Activated CD4-positive, alpha-beta T cell treated with anti-CD3 and anti-CD28 coated beads for 48 hours (primary cell): ENCODE results near the gene ENO2.

ENCODE experiments used
- DNase-seq: peaks from one replicate; pipeline ENCODE4 v3.0.0-alpha.2; 2020

ENO2 gene

DNA sequence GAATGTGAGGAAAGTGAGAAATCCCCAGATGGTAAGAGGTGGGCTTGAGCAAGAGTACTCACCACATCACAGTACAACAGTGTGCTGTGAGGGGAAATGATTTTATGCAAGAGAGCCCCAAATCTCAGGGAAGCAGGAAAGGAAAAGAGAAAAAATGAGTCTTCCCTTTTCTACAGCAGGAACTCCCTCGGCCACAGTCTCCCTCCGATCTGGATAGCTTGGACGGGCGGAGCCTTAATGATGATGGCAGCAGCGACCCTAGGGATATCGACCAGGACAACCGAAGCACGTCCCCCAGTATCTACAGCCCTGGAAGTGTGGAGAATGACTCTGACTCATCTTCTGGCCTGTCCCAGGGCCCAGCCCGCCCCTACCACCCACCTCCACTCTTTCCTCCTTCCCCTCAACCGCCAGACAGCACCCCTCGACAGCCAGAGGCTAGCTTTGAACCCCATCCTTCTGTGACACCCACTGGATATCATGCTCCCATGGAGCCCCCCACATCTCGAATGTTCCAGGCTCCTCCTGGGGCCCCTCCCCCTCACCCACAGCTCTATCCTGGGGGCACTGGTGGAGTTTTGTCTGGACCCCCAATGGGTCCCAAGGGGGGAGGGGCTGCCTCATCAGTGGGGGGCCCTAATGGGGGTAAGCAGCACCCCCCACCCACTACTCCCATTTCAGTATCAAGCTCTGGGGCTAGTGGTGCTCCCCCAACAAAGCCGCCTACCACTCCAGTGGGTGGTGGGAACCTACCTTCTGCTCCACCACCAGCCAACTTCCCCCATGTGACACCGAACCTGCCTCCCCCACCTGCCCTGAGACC lies 21.2 kb downstream of the ENO2 start:
- no peak for DNase-seq

DNA sequence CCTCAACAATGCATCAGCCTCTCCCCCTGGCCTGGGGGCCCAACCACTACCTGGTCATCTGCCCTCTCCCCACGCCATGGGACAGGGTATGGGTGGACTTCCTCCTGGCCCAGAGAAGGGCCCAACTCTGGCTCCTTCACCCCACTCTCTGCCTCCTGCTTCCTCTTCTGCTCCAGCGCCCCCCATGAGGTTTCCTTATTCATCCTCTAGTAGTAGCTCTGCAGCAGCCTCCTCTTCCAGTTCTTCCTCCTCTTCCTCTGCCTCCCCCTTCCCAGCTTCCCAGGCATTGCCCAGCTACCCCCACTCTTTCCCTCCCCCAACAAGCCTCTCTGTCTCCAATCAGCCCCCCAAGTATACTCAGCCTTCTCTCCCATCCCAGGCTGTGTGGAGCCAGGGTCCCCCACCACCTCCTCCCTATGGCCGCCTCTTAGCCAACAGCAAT lies 21.8 kb downstream of the ENO2 start:
- no peak for DNase-seq

DNA sequence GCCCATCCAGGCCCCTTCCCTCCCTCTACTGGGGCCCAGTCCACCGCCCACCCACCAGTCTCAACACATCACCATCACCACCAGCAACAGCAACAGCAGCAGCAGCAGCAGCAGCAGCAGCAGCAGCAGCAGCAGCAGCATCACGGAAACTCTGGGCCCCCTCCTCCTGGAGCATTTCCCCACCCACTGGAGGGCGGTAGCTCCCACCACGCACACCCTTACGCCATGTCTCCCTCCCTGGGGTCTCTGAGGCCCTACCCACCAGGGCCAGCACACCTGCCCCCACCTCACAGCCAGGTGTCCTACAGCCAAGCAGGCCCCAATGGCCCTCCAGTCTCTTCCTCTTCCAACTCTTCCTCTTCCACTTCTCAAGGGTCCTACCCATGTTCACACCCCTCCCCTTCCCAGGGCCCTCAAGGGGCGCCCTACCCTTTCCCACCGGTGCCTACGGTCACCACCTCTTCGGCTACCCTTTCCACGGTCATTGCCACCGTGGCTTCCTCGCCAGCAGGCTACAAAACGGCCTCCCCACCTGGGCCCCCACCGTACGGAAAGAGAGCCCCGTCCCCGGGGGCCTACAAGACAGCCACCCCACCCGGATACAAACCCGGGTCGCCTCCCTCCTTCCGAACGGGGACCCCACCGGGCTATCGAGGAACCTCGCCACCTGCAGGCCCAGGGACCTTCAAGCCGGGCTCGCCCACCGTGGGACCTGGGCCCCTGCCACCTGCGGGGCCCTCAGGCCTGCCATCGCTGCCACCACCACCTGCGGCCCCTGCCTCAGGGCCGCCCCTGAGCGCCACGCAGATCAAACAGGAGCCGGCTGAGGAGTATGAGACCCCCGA lies 22.5 kb downstream of the ENO2 start:
- DNase-seq = peak; percentile 76

DNA sequence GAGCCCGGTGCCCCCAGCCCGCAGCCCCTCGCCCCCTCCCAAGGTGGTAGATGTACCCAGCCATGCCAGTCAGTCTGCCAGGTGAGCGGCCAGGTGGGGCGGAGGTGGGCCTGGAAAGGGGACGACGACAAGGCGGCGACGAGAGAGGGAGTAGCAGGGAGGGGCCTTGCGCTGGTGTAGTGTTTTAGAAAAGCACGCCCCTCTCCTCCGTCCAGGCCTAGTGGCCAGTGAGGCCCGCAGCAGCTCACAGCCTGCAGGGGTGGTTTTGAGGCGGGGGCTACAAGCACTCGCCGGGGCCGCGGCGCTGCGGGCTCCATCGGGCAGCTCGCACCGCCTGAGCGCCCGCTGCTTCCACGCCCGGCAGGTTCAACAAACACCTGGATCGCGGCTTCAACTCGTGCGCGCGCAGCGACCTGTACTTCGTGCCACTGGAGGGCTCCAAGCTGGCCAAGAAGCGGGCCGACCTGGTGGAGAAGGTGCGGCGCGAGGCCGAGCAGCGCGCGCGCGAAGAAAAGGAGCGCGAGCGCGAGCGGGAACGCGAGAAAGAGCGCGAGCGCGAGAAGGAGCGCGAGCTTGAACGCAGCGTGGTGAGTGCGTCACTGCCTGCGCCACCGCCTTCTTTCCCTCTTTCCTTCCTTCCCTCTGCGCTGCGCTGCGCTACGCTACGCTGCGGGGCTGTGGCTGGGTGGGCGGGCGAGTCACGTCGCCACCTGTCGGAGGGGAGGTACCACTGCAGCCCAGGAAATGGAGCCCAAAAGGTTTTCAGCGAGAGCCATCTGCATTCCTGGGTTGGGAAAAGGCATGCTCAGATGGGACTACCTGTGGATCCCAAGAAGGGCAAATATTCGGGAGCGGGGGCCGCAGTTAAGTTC lies 23.3 kb downstream of the ENO2 start:
- peak; percentile 95 for DNase-seq

DNA sequence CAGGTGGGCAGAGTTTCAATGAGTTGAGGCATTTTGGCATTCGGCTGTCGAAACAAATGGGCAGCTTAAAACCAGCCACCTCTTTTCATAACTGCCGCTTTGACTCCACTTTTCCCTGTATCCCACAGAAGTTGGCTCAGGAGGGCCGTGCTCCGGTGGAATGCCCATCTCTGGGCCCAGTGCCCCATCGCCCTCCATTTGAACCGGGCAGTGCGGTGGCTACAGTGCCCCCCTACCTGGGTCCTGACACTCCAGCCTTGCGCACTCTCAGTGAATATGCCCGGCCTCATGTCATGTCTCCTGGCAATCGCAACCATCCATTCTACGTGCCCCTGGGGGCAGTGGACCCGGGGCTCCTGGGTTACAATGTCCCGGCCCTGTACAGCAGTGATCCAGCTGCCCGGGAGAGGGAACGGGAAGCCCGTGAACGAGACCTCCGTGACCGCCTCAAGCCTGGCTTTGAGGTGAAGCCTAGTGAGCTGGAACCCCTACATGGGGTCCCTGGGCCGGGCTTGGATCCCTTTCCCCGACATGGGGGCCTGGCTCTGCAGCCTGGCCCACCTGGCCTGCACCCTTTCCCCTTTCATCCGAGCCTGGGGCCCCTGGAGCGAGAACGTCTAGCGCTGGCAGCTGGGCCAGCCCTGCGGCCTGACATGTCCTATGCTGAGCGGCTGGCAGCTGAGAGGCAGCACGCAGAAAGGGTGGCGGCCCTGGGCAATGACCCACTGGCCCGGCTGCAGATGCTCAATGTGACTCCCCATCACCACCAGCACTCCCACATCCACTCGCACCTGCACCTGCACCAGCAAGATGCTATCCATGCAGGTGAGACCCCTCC lies 24.2 kb downstream of the ENO2 start:
- DNase-seq = no peak

DNA sequence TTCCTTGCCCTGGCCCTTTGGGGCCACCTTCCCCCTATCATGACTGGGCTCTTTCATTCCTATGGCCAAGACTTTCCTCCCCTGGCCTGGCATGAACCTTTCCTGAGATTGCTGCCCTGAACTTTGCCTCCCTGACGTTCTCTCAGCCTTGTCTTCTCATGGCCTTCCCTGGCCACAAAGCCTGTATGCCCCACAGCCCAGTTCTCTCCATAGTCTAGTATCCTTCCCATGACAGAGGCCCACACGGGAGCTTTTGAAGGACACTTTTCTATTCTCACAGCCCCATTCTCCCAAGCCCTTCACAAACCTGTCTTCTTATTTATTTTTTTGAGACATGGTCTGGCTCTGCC lies 24.8 kb downstream of the ENO2 start:
- no peak for DNase-seq

DNA sequence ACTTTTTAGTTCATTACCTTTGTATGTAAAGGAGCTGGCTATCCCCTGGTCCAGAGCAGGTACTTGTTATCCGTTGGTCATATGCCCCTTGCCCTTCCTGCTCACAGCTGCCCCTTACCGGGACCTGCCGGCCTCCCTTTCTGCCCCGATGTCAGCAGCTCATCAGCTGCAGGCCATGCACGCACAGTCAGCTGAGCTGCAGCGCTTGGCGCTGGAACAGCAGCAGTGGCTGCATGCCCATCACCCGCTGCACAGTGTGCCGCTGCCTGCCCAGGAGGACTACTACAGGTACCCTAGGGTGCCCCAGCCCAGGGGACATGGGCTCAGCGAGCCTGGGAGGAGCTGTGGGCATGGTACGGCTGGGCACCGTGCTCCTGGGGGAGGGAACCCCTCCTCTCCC lies 26.9 kb downstream of the ENO2 start:
- no peak for DNase-seq

DNA sequence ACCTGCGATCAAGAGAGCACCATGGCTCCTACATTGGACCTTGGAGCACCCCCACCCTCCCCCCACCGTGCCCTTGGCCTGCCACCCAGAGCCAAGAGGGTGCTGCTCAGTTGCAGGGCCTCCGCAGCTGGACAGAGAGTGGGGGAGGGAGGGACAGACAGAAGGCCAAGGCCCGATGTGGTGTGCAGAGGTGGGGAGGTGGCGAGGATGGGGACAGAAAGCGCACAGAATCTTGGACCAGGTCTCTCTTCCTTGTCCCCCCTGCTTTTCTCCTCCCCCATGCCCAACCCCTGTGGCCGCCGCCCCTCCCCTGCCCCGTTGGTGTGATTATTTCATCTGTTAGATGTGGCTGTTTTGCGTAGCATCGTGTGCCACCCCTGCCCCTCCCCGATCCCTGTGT lies 27.4 kb downstream of the ENO2 start:
- DNase-seq = no peak

DNA sequence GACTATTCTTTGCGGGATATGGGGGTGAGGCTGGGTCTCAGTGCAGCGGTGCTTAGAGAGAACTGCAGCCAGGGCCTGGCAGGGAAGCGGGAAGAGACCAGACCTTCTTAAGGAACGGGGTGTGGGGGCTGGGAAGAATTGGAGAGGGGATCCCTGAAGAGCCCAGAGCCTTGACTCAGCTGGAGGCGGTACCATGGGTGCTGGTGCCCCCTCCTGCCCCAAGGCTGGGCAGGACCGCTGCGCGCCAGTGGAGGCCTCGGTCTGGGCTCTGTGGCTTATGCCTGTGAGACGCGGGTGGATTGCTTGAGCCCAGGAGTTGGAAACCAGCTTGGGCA lies 27.9 kb downstream of the ENO2 start:
- DNase-seq = no peak

DNA sequence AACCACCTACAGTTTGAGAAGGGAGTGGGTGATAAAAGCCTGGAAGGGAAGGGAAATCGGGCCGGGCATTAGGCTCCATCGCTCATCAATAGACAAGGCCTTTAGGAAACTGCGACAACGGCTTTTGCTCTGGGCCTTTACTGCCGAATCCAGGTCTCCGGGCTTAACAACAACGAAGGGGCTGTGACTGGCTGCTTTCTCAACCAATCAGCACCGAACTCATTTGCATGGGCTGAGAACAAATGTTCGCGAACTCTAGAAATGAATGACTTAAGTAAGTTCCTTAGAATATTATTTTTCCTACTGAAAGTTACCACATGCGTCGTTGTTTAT lies 29.0 kb downstream of the ENO2 start:
- peak; percentile 84 for DNase-seq

DNA sequence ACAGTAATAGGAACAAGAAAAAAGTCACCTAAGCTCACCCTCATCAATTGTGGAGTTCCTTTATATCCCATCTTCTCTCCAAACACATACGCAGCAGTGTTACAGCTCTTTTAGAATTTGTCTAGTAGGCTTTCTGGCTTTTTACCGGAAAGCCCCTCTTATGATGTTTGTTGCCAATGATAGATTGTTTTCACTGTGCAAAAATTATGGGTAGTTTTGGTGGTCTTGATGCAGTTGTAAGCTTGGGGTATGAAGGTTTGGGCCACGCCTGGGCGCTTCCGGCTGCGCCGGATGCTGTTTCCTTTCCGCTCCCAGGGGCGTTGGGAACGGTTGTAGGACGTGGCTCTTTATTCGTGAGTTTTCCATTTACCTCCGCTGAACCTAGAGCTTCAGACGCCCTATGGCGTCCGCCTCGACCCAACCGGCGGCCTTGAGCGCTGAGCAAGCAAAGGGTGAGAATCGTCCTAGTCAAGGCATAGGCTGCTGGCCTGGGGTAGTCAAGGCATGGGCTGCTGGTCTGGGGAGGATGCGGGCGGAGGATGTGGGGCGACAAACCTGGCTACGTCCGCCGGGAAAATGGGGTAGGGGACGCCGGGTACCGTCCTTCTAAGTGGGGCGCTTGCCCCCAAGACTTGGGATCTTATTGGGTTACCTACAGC lies 29.5 kb downstream of the ENO2 start, which contains the start of the genes C12orf57 and RNU7-1:
Gene C12orf57 (plus strand): TSS at position 301 of the 659 bp plus-strand sequence. CDS start 100 bp downstream, at position 401.
Gene RNU7-1 (plus strand): TSS at position 95 of the 659 bp plus-strand sequence.
- DNase-seq = peak; percentile 89

DNA sequence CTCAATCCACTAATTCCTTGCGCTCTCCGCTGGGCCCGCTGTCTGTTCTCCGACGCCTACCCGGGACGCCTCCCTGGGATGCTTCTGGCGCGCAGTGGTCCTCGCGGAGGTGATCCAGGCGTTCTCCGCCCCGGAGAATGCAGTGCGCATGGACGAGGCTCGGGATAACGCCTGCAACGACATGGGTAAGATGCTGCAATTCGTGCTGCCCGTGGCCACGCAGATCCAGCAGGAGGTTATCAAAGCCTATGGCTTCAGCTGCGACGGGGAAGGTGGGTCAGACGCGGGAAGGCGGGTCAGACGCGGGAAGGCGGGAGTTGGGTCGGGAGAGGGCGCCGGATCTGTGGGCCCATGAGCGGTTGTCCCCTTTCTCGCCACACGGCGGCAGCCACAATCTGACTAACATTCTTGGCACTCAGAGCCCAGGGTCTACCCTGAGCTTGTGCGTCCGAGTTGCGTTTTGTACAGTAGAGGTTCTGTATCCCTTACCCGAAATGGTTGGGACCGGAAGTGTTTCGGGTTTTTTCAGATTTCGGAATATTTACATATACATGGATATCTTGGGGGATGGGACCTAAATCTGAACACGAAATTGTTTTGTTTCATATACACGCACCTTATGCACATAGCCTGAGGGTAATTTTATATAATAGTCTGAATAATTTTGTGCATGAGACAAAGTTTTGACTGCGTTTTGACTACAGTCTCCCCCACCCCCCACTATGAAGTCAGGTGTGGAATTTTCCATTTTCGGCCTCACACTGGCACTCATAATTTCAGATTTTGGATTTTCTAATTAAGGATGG lies 30.2 kb downstream of the ENO2 start:
- DNase-seq = peak; percentile 93

DNA sequence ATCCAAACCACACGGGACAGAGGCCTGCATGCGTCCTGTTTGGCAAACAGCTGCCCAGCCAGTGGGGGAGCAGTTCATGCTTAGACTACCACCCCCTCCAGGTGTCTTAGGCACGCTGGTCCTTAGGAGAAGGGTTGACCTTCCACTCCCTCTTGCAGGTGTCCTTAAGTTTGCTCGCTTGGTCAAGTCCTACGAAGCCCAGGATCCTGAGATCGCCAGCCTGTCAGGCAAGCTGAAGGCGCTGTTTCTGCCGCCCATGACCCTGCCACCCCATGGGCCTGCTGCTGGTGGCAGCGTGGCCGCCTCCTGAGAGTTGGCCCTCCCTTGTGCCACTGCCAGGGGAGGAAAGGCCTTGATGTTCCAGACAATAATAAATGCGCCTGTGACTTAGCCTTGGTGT lies 31.2 kb downstream of the ENO2 start:
- DNase-seq = no peak

DNA sequence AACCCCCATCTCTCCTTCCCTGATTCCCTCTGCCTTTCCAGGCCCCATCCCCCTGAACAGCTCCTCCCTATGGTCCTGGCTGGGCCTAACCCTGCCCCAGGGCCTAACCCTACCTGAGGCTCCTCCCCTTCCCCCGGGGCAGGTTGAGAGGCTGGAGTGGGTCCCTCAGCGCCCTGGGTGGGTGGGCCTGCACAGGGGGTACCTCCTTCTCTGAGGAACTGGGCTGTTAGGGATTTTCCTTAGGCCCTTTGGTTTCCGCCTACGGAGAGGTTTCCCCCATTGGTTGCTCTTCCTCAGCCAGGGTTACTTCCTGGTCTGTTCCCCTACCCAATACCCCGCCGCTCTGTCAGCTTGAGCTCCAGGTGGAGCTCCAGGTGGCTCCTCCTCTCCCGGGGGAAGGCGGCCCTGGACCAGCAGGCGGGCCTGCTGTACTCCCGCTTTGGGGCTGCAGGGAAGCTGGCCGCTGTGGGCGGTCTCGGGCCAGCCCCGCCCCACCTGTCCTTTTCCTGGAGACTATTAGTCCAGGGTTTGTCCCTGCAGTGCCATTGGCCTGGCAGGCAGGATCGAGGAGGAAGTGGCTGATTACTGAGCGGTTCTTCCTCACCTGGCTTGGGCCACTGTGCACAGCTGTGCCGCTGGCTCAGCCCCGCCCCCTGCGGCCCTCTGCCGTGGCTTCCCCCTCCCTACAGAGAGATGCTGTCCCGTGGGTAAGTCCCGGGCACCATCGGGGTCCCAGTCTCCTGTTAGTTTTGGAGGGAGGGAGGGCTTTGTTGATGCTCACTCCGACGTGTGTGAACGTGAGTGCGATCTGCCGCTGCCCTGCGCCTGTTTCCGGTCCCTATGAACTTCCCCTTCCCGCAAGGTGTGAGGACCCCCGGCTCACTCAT lies 31.9 kb downstream of the ENO2 start:
- peak; percentile 76 for DNase-seq

DNA sequence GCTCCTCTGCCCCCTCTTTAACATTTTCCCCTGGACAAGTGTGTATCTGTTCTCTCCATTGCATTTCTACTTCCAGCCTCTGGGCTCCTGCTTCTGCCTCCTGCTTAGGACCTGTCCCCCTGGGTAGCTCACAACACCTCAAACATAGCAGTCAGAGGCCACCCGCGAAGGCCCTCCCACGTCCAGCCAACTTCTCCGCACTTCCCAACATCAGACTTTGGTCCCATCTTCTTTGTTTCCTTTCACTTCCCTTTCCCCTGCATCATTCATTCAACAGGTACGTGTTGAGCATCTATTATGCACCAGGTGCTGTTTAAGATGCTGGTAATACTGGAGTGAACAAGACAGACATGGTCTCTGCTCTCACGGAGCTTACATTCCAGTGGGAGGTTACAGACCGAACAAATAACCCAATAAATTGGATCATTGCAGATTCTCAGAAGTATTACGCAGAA lies 32.6 kb downstream of the ENO2 start:
- DNase-seq = no peak

DNA sequence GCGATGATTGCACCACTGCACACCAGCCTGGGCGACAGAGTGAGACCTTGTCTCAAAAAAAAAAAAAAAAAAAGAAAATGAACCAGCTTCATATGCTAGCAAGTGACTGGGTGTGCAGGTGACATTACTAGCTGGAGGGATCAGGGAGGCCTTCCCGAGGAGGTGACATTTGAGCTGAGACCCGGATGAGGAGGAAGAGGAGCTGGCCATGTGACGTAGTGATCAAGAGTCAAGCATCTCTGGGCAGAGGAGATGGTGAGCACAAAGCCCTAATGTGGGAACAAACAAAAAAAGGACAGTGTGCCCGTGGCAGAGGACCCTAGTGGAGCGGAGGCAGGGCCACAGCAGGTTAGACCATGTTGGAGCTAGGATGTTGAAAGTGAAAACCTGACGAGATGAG lies 33.2 kb downstream of the ENO2 start:
- no peak for DNase-seq

DNA sequence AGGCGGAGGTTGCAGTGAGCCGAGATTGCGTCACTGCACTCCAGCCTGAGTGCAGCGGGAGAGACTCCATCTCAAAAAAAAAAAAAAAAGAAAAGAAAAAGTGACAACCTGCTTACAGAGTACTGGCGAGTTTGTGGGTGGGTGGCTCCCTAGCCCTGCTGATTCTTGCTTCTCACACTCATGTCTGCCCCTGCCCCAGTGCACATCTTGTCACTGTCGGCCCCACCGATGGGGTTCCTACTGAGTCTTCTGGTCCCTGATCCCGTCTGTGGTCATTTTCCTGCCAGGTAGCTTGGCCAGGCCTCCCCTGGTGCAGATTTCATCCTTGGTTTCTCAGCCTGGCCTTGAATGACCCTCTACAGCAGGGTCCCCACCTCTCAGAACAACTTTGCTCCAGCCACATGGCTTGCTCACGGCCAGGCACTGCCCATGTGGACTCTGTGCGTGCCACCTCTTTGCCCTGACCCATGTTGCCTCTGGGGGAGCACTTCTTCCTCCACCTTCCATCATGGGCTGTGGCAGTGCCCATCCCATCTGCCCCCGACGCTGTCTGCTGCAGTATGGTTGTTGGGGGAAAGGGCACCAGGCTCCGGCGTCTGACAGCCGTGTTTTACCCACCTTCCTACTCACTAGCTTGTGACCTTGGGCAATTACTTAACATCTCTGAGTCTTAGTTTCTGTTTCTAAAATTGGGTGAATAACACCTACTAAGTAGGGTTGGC lies 34.7 kb downstream of the ENO2 start:
- no peak for DNase-seq

DNA sequence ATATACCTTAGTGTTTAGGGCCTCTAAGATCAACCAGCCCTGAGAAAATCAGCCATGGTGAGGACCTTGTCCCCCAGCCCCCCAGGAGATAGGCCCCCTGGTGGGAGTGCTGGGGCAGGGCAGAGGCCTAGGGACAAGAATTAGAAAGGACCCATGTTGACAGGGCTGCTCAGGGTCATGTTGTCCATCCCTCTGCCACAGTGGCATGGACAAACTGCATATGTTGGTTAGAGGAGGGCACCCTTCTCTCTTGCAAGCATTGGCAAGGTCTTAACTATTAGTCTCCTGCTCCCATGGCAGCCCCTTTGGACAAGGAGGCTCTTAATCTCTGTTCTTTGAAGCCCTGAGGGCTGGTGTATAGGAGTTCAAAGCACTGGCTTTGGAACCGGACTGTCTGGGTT lies 36.0 kb downstream of the ENO2 start:
- peak; percentile 62 for DNase-seq
